ENCODE measurements around the gene TMCC2. TPM values are rescaled to one million over a fixed set of nuclear protein-coding genes. Genes with fewer than 3 reads are reported as not detected.

Gene TMCC2
- total RNA-seq, 1 donor from 2014 or later: 6.2 TPM

GRCh38 chr1:205225901-205226765 lies 1.6 kb upstream of the TMCC2 start:
- Mint-ChIP-seq H3K27ac (peak overlapping the region; percentile 14), H3K9me3 (no peaks in the 10 kb centered on the region), H3K4me1 (ENCODE audit: unreplicated experiment) (peaks cover 33% of the 10 kb centered on the region), H3K36me3 (no peaks in the 10 kb centered on the region), H3K4me3 (peak overlapping the region; percentile 86), H3K27me3 (peaks cover 38% of the 10 kb centered on the region)
- no peak for TF ChIP-seq CTCF (conservative IDR thresholded peaks at IDR 0.05)
- no peak for DNase-seq (ENCODE audit: extremely low spot score, unreplicated experiment)

DNA sequence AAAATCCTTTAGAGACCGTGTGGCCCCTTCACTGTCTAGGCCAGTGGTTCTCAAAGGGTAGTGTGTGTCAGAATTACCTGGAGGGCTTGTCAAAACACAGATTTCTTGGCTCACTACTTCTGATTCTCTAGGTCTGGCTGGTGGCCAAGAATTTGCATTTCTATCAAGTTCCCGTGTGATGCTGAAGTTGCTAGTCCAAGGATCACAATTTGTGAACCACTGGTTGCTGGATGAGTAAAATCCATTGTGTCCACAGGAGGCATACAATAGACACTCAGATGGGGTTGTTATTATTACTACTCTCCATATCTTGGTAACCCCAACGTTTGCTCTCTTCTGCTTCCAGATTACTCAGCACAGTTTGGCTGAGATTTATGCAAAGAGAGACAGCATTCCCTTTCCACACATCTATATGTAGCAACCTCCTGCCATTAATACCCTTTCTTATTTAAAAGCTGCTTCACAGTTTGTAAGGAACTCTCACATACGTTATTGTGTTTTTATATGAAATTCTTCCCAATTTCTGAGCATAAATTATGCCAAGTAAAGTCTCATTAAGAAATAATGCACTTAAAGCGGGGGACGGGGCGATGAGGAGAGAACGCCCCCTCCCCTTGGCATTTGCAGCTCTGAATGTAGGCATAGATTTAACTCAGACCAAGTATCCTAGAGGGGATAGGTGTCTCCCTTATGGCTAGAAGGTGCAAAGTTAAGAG lies 720 bp upstream of the TMCC2 start:
- peak overlapping the region; percentile 14 for H3K27ac Mint-ChIP-seq
- H3K9me3 Mint-ChIP-seq: no peaks in the 10 kb centered on the region
- H3K4me3 Mint-ChIP-seq: peak overlapping the region; percentile 86
- no peak for DNase-seq (ENCODE audit: extremely low spot score, unreplicated experiment)
- peaks cover 33% of the 10 kb centered on the region for H3K4me1 Mint-ChIP-seq (ENCODE audit: unreplicated experiment)
- H3K27me3 Mint-ChIP-seq: peaks cover 38% of the 10 kb centered on the region
- TF ChIP-seq CTCF (conservative IDR thresholded peaks at IDR 0.05): peak; percentile 16
- no peaks in the 10 kb centered on the region for H3K36me3 Mint-ChIP-seq

DNA sequence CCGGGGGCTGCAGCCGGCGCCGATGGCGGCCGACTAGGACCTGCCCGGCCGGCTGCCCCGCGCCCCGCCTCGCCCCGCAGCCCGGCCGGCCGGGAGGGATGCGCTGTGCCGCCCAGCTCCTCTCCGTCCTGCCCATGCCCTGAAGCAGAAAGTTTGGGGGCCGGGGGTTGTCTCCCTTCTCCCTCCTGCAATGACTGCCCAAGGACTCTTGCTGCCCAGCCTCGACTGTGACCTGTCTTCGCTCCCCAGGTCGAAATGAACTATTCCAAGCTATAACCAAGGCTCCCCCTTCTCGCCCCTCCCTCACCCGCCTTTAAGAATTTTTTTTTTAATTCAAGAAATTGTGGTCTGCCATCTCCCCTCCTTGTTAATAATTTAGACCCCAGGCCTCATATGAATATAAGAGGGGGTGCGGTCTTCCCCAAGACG lies 361 bp downstream of the TMCC2 start:
- H3K9me3 Mint-ChIP-seq: no peaks in the 10 kb centered on the region

GRCh38 chr1:205229399-205229871 lies 1.7 kb downstream of the TMCC2 start:
- H3K9me3 Mint-ChIP-seq: no peaks in the 10 kb centered on the region
- H3K4me1 Mint-ChIP-seq (ENCODE audit: unreplicated experiment): peaks cover 31% of the 10 kb centered on the region
- H3K36me3 Mint-ChIP-seq: no peaks in the 10 kb centered on the region
- H3K4me3 Mint-ChIP-seq: peak overlapping the region; percentile 87
- DNase-seq (ENCODE audit: extremely low spot score, unreplicated experiment): no peak
- H3K27me3 Mint-ChIP-seq: peaks cover 34% of the 10 kb centered on the region
- H3K27ac Mint-ChIP-seq: peak overlapping the region; percentile 29
- no peak for TF ChIP-seq CTCF (conservative IDR thresholded peaks at IDR 0.05)

More for the DNA sequence above, 361 bp downstream of the TMCC2 start:
- peak overlapping the region; percentile 87 for H3K4me3 Mint-ChIP-seq
- peaks cover 33% of the 10 kb centered on the region for H3K4me1 Mint-ChIP-seq (ENCODE audit: unreplicated experiment)
- no peak overlapping the region for H3K27ac Mint-ChIP-seq
- H3K36me3 Mint-ChIP-seq: no peaks in the 10 kb centered on the region
- TF ChIP-seq CTCF (conservative IDR thresholded peaks at IDR 0.05): no peak
- peaks cover 38% of the 10 kb centered on the region for H3K27me3 Mint-ChIP-seq
- DNase-seq (ENCODE audit: extremely low spot score, unreplicated experiment): no peak

DNA sequence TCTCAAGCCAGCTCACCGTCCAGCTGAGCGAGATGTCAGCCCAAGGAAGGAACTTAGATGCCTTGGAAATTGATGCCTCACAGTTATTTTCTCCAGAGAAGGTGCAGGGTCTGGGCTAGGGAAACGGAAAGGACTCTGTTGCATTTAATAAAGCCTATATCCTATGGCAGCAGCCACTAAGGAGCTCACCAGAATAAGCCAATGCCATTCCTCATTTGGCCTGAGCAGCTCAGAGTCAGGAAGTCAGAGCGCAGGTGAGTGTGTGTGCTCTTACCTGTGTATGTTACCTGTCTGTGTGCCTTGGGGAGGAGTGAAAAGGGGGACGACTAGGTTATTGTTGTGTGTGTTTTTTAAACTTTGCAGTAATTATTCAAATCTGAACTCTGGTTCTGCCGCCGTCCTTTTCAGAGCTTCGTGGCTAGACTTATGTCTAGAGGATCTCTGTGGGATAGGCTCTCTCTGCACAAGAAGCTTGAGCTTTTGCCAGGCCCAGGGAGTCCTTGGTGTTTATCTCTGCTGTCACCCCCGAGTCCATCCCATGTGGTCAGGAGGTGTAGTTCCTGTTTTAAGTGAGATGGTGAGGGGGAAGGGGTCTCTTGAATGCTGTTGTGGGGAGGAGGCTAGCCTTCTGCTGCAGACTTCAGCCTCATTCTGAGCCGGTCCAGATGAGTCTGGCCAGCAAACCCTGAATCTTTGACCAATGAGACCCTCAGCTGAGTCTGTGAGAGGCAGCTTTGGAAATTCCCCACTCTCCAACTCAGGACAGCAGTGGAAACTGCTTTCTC lies 2.4 kb downstream of the TMCC2 start:
- H3K9me3 Mint-ChIP-seq: no peaks in the 10 kb centered on the region
- no peak for TF ChIP-seq CTCF (conservative IDR thresholded peaks at IDR 0.05)
- no peaks in the 10 kb centered on the region for H3K36me3 Mint-ChIP-seq
- no peak for DNase-seq (ENCODE audit: extremely low spot score, unreplicated experiment)
- peaks cover 30% of the 10 kb centered on the region for H3K4me1 Mint-ChIP-seq (ENCODE audit: unreplicated experiment)
- H3K27ac Mint-ChIP-seq: peak overlapping the region; percentile 29
- peaks cover 27% of the 10 kb centered on the region for H3K27me3 Mint-ChIP-seq
- H3K4me3 Mint-ChIP-seq: peak overlapping the region; percentile 87
